NCI-H146 treated with DMSO at 0.1 percent for 48 hours (cell line): Measurements from ENCODE around the gene TAAR1.
"Not testable (repeated sequence)": the region's sequence is repeated elsewhere in the genome, so short reads cannot be mapped to it uniquely, and the experiment has no call there.

Source experiments
- DNase-seq: peaks from one replicate; lab custom pipeline; 2025; ENCODE audit not compliant: unreplicated experiment; lab: John Stamatoyannopoulos, UW

The TAAR1 gene

GRCh38 chr6:132659082-132659481 is at the start of gene TAAR1:
TAAR1 (minus strand) TSS chr6:132659182; CDS start chr6:132646003, 13,179 bp downstream.
- peak; percentile 93 for DNase-seq

- DNase-seq, result no peak
Observed at GRCh38 chr6:132708771-132709170, 49.8 kb upstream of the TAAR1 start.

GRCh38 chr6:132708002-132708401 is 49.0 kb upstream of the TAAR1 start:
- DNase-seq, result no peak

GRCh38 chr6:132706756-132707155 is 47.8 kb upstream of the TAAR1 start:
- DNase-seq, result not testable (repeated sequence)

- no peak for DNase-seq
Observed at GRCh38 chr6:132703936-132704335, 45.0 kb upstream of the TAAR1 start.

- DNase-seq, result no peak
Observed at GRCh38 chr6:132698608-132699007, 39.6 kb upstream of the TAAR1 start.

GRCh38 chr6:132695773-132696172 is 36.8 kb upstream of the TAAR1 start:
- DNase-seq, result no peak

- no peak for DNase-seq
Observed at GRCh38 chr6:132693478-132693877, 34.5 kb upstream of the TAAR1 start.

- no peak for DNase-seq
Observed at GRCh38 chr6:132690678-132691077, 31.7 kb upstream of the TAAR1 start.

GRCh38 chr6:132687306-132687705 is 28.3 kb upstream of the TAAR1 start:
- DNase-seq, result no peak

GRCh38 chr6:132686531-132686930 is 27.5 kb upstream of the TAAR1 start:
- DNase-seq, result no peak

- DNase-seq, result peak; percentile 48
Observed at GRCh38 chr6:132685009-132685408, 26.0 kb upstream of the TAAR1 start.

GRCh38 chr6:132684272-132684671 is 25.3 kb upstream of the TAAR1 start:
- DNase-seq, result no peak

- no peak for DNase-seq
Observed at GRCh38 chr6:132683543-132683942, 24.6 kb upstream of the TAAR1 start.

GRCh38 chr6:132679094-132679493 is 20.1 kb upstream of the TAAR1 start:
- DNase-seq, result not testable (repeated sequence)

- DNase-seq, result no peak
Observed at GRCh38 chr6:132675749-132676148, 16.8 kb upstream of the TAAR1 start.

- no peak for DNase-seq
Observed at GRCh38 chr6:132675002-132675401, 16.0 kb upstream of the TAAR1 start.

- no peak for DNase-seq
Observed at GRCh38 chr6:132673376-132674094, 14.6 kb upstream of the TAAR1 start.

- DNase-seq, result no peak
Observed at GRCh38 chr6:132671295-132671694, 12.3 kb upstream of the TAAR1 start.

GRCh38 chr6:132669690-132670291 is 10.8 kb upstream of the TAAR1 start:
- DNase-seq, result peak; percentile 68

- DNase-seq, result no peak
Observed at GRCh38 chr6:132666118-132666517, 7.1 kb upstream of the TAAR1 start.

GRCh38 chr6:132664309-132665034 is 5.5 kb upstream of the TAAR1 start:
- no peak for DNase-seq
